Smooth muscle cell (in vitro differentiated cells): ENCODE results near the gene TMEM240. TPM values are rescaled to one million over a fixed set of nuclear protein-coding genes. Genes with fewer than 3 reads are reported as not detected.

Source experiments
- DNase-seq: peaks from one replicate; lab custom pipeline; 2025; ENCODE audit not compliant: unreplicated experiment; lab: John Stamatoyannopoulos, UW
- H2AFZ ChIP-seq: fragments of 200-600 bp; sonication (generic); 2 replicates; pipeline ENCODE4 v1.6.0; 2016; ENCODE audit warnings: antibody characterized with exemption, low read depth, mild to moderate bottlenecking
- H3F3A ChIP-seq: fragments of 200-600 bp; sonication (generic); 2 replicates; pipeline ENCODE4 v1.6.0; 2017; ENCODE audit warnings: antibody characterized with exemption, low read depth
- H3K27ac ChIP-seq: fragments of 200-600 bp; sonication (generic); 2 replicates; pipeline ENCODE4 v1.5.1; 2016; ENCODE audit warnings: low read depth, mild to moderate bottlenecking
- H3K27me3 ChIP-seq: fragments of 200-600 bp; sonication (generic); 2 replicates; pipeline ENCODE4 v1.6.1; 2016; ENCODE audit warnings: low read depth, mild to moderate bottlenecking
- H3K36me3 ChIP-seq: fragments of 200-600 bp; sonication (generic); 2 replicates; pipeline ENCODE4 v1.5.1; 2016; ENCODE audit warnings: low read depth
- H3K4me1 ChIP-seq: fragments of 200-600 bp; sonication (generic); 2 replicates; pipeline ENCODE4 v1.5.1; 2016; ENCODE audit warnings: low read depth
- H3K4me2 ChIP-seq: fragments of 200-600 bp; sonication (generic); 2 replicates; pipeline ENCODE4 v1.6.0; 2016; ENCODE audit warnings: mild to moderate bottlenecking
- H3K4me3 ChIP-seq: fragments of 200-600 bp; sonication (generic); 2 replicates; pipeline ENCODE4 v1.5.1; 2016; ENCODE audit warnings: mild to moderate bottlenecking
- H3K79me2 ChIP-seq: fragments of 200-600 bp; sonication (generic); 2 replicates; pipeline ENCODE4 v1.6.0; 2016; ENCODE audit warnings: low read depth, mild to moderate bottlenecking
- H3K9ac ChIP-seq: fragments of 200-600 bp; sonication (generic); 2 replicates; pipeline ENCODE4 v1.6.0; 2016; ENCODE audit warnings: low read depth
- H3K9me3 ChIP-seq: fragments of 200-600 bp; sonication (generic); replicated peaks from 2 replicates; pipeline ENCODE4 v1.5.1; 2016; ENCODE audit warnings: low read depth
- H4K20me1 ChIP-seq: fragments of 200-600 bp; sonication (generic); 2 replicates; pipeline ENCODE4 v1.6.0; 2016; ENCODE audit warnings: low read depth
- CTCF ChIP-seq: fragments of 200-600 bp; sonication (generic); IDR thresholded peaks from 2 replicates; pipeline ENCODE4 v1.5.1; 2017; ENCODE audit warnings: borderline replicate concordance, mild to moderate bottlenecking, antibody characterized with exemption; ENCODE audit not compliant: insufficient read depth, poor library complexity, severe bottlenecking
- WGBS: methylation state at CpG from one replicate; pipeline ENCODE4 v1.1.7; 2016; ENCODE audit warnings: low lambda C conversion rate; 5-methylcytosine and 5-hydroxymethylcytosine counted together
- polyA plus RNA-seq: library from polyadenylated mRNA; unstranded; fragments of >200 nt; fragmentation: Nextera tagmentation; extraction: Ambion mirVana; gene quantifications from 2 replicates; pipeline ENCODE4 v1.2.1, GENCODE V29; 2016
- total RNA-seq: library from RNA; depleted of rRNA; stranded (reverse); fragments of >200 nt; gene quantifications from 2 replicates; pipeline ENCODE4 v1.2.3, GENCODE V29; 2014

TMEM240 gene
- total and polyA plus RNA-seq, 2 experiments from 2014 or later: 2.7 to 12.2 TPM

GRCh38 chr1:1539310-1540089 lies 924 bp downstream of the TMEM240 start:
- no peak for DNase-seq
- Histone ChIP-seq H3K9me3 (no peaks in the 10 kb centered on the region), H3K36me3 (no peaks in the 10 kb centered on the region), H3K27ac (no peak overlapping the region), H3K4me3 (peak overlapping the region; percentile 57), H3K4me2 (peak overlapping the region; percentile 96), H4K20me1 (peaks cover 7% of the 10 kb centered on the region), H2AFZ (no peak overlapping the region), H3K27me3 (no peaks in the 10 kb centered on the region), H3K4me1 (peaks cover 7% of the 10 kb centered on the region), H3K79me2 (peaks cover 3% of the 10 kb centered on the region), H3F3A (peaks cover 6% of the 10 kb centered on the region), H3K9ac (no peak overlapping the region)
- WGBS: 25% methylated on average over 38 of the region's 66 CpGs
- no peak for TF ChIP-seq CTCF

GRCh38 chr1:1538989-1539309 lies 1.5 kb downstream of the TMEM240 start:
- no peaks in the 10 kb centered on the region for H3K9me3 ChIP-seq
- WGBS: 94% methylated on average over 18 of the region's 18 CpGs
- H3K4me3 ChIP-seq: no peak overlapping the region
- H3K9ac ChIP-seq: no peak overlapping the region
- H3F3A ChIP-seq: peaks cover 6% of the 10 kb centered on the region
- no peak for TF ChIP-seq CTCF
- peak overlapping the region; percentile 96 for H3K4me2 ChIP-seq
- H3K27ac ChIP-seq: no peak overlapping the region
- H4K20me1 ChIP-seq: peaks cover 7% of the 10 kb centered on the region
- peaks cover 7% of the 10 kb centered on the region for H3K4me1 ChIP-seq
- DNase-seq: no peak
- H3K79me2 ChIP-seq: peaks cover 3% of the 10 kb centered on the region
- no peaks in the 10 kb centered on the region for H3K27me3 ChIP-seq
- H2AFZ ChIP-seq: no peak overlapping the region
- H3K36me3 ChIP-seq: no peaks in the 10 kb centered on the region

GRCh38 chr1:1538334-1538733 lies 2.1 kb downstream of the TMEM240 start:
- Histone ChIP-seq H3K4me1 (peaks cover 7% of the 10 kb centered on the region), H3K27me3 (no peaks in the 10 kb centered on the region), H3K27ac (no peak overlapping the region), H3K4me3 (no peak overlapping the region), H3K79me2 (peaks cover 3% of the 10 kb centered on the region), H2AFZ (no peak overlapping the region), H3K9ac (no peak overlapping the region), H3K4me2 (no peak overlapping the region), H3K9me3 (no peaks in the 10 kb centered on the region), H3K36me3 (no peaks in the 10 kb centered on the region), H4K20me1 (peaks cover 7% of the 10 kb centered on the region), H3F3A (peaks cover 6% of the 10 kb centered on the region)
- WGBS: 95% methylated on average over 23 of the region's 23 CpGs
- TF ChIP-seq CTCF: no peak
- DNase-seq: no peak
